GM12878 (cell line): ENCODE data around the gene ABCC2. TPM values are rescaled to one million over a fixed set of nuclear protein-coding genes. Genes with fewer than 3 reads are reported as not detected.

Experiments
- ATAC-seq: fragments of 200-7000 bp; cut with Tn5 transposase; 3 replicates; pipeline ENCODE4 v1.9.1; 2020; ENCODE audit warnings: mild to moderate bottlenecking, moderate library complexity
- BruUV-seq: library from RNA; stranded (reverse); fragments of 400-500 nt; replicated peaks from 2 replicates; lab custom pipeline; 2021; lab: Mats Ljungman, UMichigan
- CTCF ChIA-PET: fragments of 300-600 bp; sonication (Branson Sonifier 250); formaldehyde crosslinking; extraction: SDS; loops from one replicate; lab custom pipeline; 2021; ENCODE audit warnings: inconsistent platforms; lab: Yijun Ruan, JAX
- POLR2A ChIA-PET: fragments of 350-600 bp; formaldehyde crosslinking; extraction: SDS; loops from one replicate; lab custom pipeline; 2021; ENCODE audit warnings: inconsistent platforms; lab: Charles Lee
- RAD21 ChIA-PET: fragments of 300-600 bp; sonication (Branson Sonifier 250); formaldehyde crosslinking; loops from one replicate; lab custom pipeline; 2023; ENCODE audit warnings: antibody characterized with exemption; ENCODE audit not compliant: unreplicated experiment; lab: Charles Lee
- SMC1A ChIA-PET: fragments of 300-600 bp; sonication (Branson Sonifier 250); formaldehyde crosslinking; loops from one replicate; lab custom pipeline; 2023; ENCODE audit not compliant: unreplicated experiment, uncharacterized antibody; lab: Charles Lee
- DNase-seq: peaks from one replicate; pipeline ENCODE4 v3.0.0-alpha.2; 2011; ENCODE audit warnings: low read depth, low spot score
- FAIRE-seq: peaks from 3 replicates; lab custom pipeline; 2011; peaks lifted over from hg19 to GRCh38; lab: Jason Lieb, UNC
- H2AFZ ChIP-seq: 2 replicates; pipeline ENCODE4 v1.6.0; 2011; ENCODE audit warnings: low read depth, low read length, control low read depth; ENCODE audit not compliant: control insufficient read depth
- H3K27ac ChIP-seq: 2 replicates; pipeline ENCODE4 v1.5.1; 2011; ENCODE audit warnings: control low read depth; ENCODE audit not compliant: control insufficient read depth, insufficient read depth
- H3K27me3 ChIP-seq, 2 experiments: replicated peaks in 1 of 2; 2 replicates each; pipeline versions ENCODE4 v1.6.0 to v1.6.1; 2011; ENCODE audit warnings: low read length in 1 of 2; ENCODE audit not compliant: control insufficient read depth in 2 of 2, insufficient read depth in 2 of 2
- H3K36me3 ChIP-seq, 2 experiments: 2 replicates each; pipeline ENCODE4 v1.5.1; 2011; ENCODE audit warnings: low read length in 1 of 2; ENCODE audit not compliant: control insufficient read depth in 2 of 2, insufficient read depth in 2 of 2
- H3K4me1 ChIP-seq: 2 replicates; pipeline ENCODE4 v1.6.1; 2011; ENCODE audit warnings: mild to moderate bottlenecking, low read length, moderate library complexity, mixed read lengths; ENCODE audit not compliant: control insufficient read depth, insufficient read depth
- H3K4me2 ChIP-seq: 2 replicates; pipeline ENCODE4 v1.6.0; 2011; ENCODE audit warnings: control low read depth; ENCODE audit not compliant: control insufficient read depth, insufficient read depth
- H3K4me3 ChIP-seq: fragments of 200-600 bp; sonication (generic); 2 replicates; pipeline ENCODE4 v1.5.1; 2016
- H3K79me2 ChIP-seq: 2 replicates; pipeline ENCODE4 v1.6.0; 2011; ENCODE audit warnings: low read length; ENCODE audit not compliant: control insufficient read depth, insufficient read depth
- H3K9ac ChIP-seq: 2 replicates; pipeline ENCODE4 v1.8.0; 2011; ENCODE audit warnings: low read length, control low read depth, mixed read lengths; ENCODE audit not compliant: control insufficient read depth, insufficient read depth
- H3K9me3 ChIP-seq: replicated peaks from 3 replicates; pipeline ENCODE4 v1.5.1; 2011; ENCODE audit warnings: mild to moderate bottlenecking, low read length; ENCODE audit not compliant: control insufficient read depth, insufficient read depth
- H4K20me1 ChIP-seq: 2 replicates; pipeline ENCODE4 v1.6.0; 2011; ENCODE audit not compliant: control insufficient read depth, insufficient read depth
- BMI1 ChIP-seq: fragments of 450-650 bp; IDR thresholded peaks from 2 replicates; pipeline ENCODE4 v1.6.1; 2016; ENCODE audit warnings: mild to moderate bottlenecking, moderate library complexity, borderline replicate concordance
- CBFB ChIP-seq: IDR thresholded peaks from 2 replicates; pipeline ENCODE4 v1.6.1; 2016; ENCODE audit warnings: antibody characterized with exemption, low read depth
- CEBPZ ChIP-seq: fragments of 150-350 bp; IDR thresholded peaks from 2 replicates; pipeline ENCODE4 v1.6.1; 2016; ENCODE audit warnings: low read depth, low read length
- JUNB ChIP-seq: IDR thresholded peaks from 2 replicates; pipeline ENCODE4 v1.6.1; 2016; ENCODE audit warnings: antibody characterized with exemption, mild to moderate bottlenecking
- MYC ChIP-seq: IDR thresholded peaks from 2 replicates; pipeline ENCODE4 v1.6.1; 2011; ENCODE audit warnings: mild to moderate bottlenecking, low read length, moderate library complexity, inconsistent platforms; ENCODE audit not compliant: insufficient read depth, insufficient replicate concordance, insufficient read length, severe bottlenecking
- POU2F2 ChIP-seq: IDR thresholded peaks from 3 replicates; pipeline ENCODE4 v1.6.1; 2011; ENCODE audit warnings: low read depth, mild to moderate bottlenecking, low read length, borderline replicate concordance
- RELA ChIP-seq: fragments of 450-650 bp; IDR thresholded peaks from 2 replicates; pipeline ENCODE4 v1.8.0; 2014; ENCODE audit warnings: borderline replicate concordance; ENCODE audit not compliant: partially characterized antibody
- REST ChIP-seq: IDR thresholded peaks from 2 replicates; pipeline ENCODE4 v1.6.1; 2012; ENCODE audit warnings: mild to moderate bottlenecking, low read depth, low read length
- SPI1 ChIP-seq: IDR thresholded peaks from 2 replicates; pipeline ENCODE4 v1.6.1; 2011; ENCODE audit warnings: low read depth, mild to moderate bottlenecking, low read length, moderate library complexity, borderline replicate concordance; ENCODE audit not compliant: insufficient read depth
- SRF ChIP-seq, 2 experiments: IDR thresholded peaks; 2 replicates each; pipeline ENCODE4 v1.6.1; 2011; ENCODE audit warnings: low read depth in 2 of 2, low read length in 2 of 2, mild to moderate bottlenecking in 1 of 2, moderate library complexity in 1 of 2
- SUZ12 ChIP-seq: fragments of 200-600 bp; sonication (generic); IDR thresholded peaks from one replicate; pipeline ENCODE4 v1.6.1; 2018; ENCODE audit warnings: antibody characterized with exemption, mild to moderate bottlenecking; ENCODE audit not compliant: unreplicated experiment
- ZNF622 ChIP-seq: fragments of 450-650 bp; IDR thresholded peaks from 2 replicates; pipeline ENCODE4 v1.6.1; 2017; ENCODE audit warnings: mild to moderate bottlenecking, inconsistent platforms
- ZNF687 ChIP-seq: fragments of 450-650 bp; IDR thresholded peaks from 2 replicates; pipeline ENCODE4 v1.6.1; 2017; ENCODE audit warnings: mild to moderate bottlenecking, moderate library complexity
- in situ Hi-C: fragments of 300-500 bp; cut with MboI; formaldehyde crosslinking; loops from 9 replicates; pipeline ENCODE4 v1.14.3; 2018; ENCODE audit warnings: mixed read lengths
- intact Hi-C: fragments of 100-400 bp; cut with micrococcal nuclease; formaldehyde crosslinking; loops from one replicate; pipeline ENCODE4 v1.14.2; 2022; ENCODE audit not compliant: unreplicated experiment
- polyA plus RNA-seq, 11 experiments: library from polyadenylated mRNA; depleted of rRNA in 4 of 11; unstranded in 6 of 11; stranded (reverse) in 5 of 11; fragments of >200 nt; fragmentation: Nextera tagmentation in 4 of 11; fragmentation: Illumina TruSeq in 1 of 11; extraction: Ambion mirVana in 4 of 11; extraction: Trizol in 1 of 11; gene quantifications; 1 replicate in 1 of 11; 2 replicates in 10 of 11; pipeline versions ENCODE4 v1.2.1 to v1.2.3, GENCODE V29; 2011 to 2016; ENCODE audit warnings: inconsistent platforms in 2 of 11, missing spikeins in 2 of 11, low read depth in 1 of 11
- total RNA-seq, 4 experiments: library from RNA; depleted of rRNA in 3 of 4; stranded (reverse); fragments of >200 nt in 3 of 4; fragmentation: Illumina TruSeq in 1 of 4; extraction: Trizol in 1 of 4; gene quantifications; 2 replicates each; pipeline versions ENCODE4 v1.2.1 to v1.2.3, GENCODE V29; 2013 to 2021

Gene ABCC2
- total and polyA plus RNA-seq, 10 of the 15 experiments (the other 5 are each of a cell fraction or from before 2014, with no cell fraction given) = 0.02 to 0.95 (median 0.21) TPM

- H3K4me1 ChIP-seq = peaks cover 14% of the 10 kb centered on the region
- DNase-seq (no peak), ATAC-seq (no peak), FAIRE-seq (no peak)
- H4K20me1 ChIP-seq = no peaks in the 10 kb centered on the region
- no peak overlapping the region for H3K27ac ChIP-seq
- H2AFZ ChIP-seq = no peak overlapping the region
- no peak overlapping the region for H3K9ac ChIP-seq
- SMC1A ChIA-PET = no interaction called here
- POLR2A ChIA-PET = interaction anchor here (0.6 kb wide), 1 partner anchor 19 kb away, joined by 3 read pairs; no protein-coding TSS in a partner anchor
- intact Hi-C loops (no loop called here), in situ Hi-C loops (no loop called here)
- H3K4me3 ChIP-seq = no peak overlapping the region
- H3K79me2 ChIP-seq = no peaks in the 10 kb centered on the region
- H3K27me3 ChIP-seq = no peaks in the 10 kb centered on the region
- CTCF ChIA-PET = no interaction called here
- peaks cover 3 to 4% of the 10 kb centered on the region in 2 experiments; a peak in 2 of 4 replicates for H3K36me3 ChIP-seq
- no TSS peak for BruUV-seq
- no peaks in the 10 kb centered on the region; the same call in 1 of the 3 replicates for H3K9me3 ChIP-seq
- no peak overlapping the region for H3K4me2 ChIP-seq
- RAD21 ChIA-PET = no interaction called here
- TF ChIP-seq SRF (IDR thresholded peaks at IDR 0.05; ENCODE audit: low read depth in 2 of 2, low read length in 2 of 2) = no peak
- TF ChIP-seq CBFB = no peak
- TF ChIP-seq MYC = no peak
- TF ChIP-seq POU2F2 = no peak
- TF ChIP-seq ZNF622 = no peak
- no peak for TF ChIP-seq BMI1
- TF ChIP-seq SPI1 = no peak
- TF ChIP-seq JUNB = no peak
- TF ChIP-seq SUZ12 = no peak
- TF ChIP-seq ZNF687 = no peak
- TF ChIP-seq REST = no peak
- no peak for TF ChIP-seq CEBPZ
- TF ChIP-seq RELA = no peak
These were observed 21.1 kb upstream of the ABCC2 start for GRCh38 chr10:99761365-99761764.
